NCI-H1092 treated with DMSO at 0.1 percent for 48 hours (cell line): ENCODE results near the gene SPINDOC.
"Not testable (repeated sequence)": the region's sequence is repeated elsewhere in the genome, so short reads cannot be mapped to it uniquely, and the experiment has no call there.

Experiments used
- DNase-seq: peaks from one replicate; lab custom pipeline; 2025; lab: John Stamatoyannopoulos, UW

Gene SPINDOC

GRCh38 chr11:63855975-63856374 lies 42.7 kb downstream of the SPINDOC start:
- DNase-seq: no peak

- DNase-seq: no peak
These were observed 45.6 kb downstream of the SPINDOC start for GRCh38 chr11:63858628-63859550.

GRCh38 chr11:63862923-63863322 lies 49.7 kb downstream of the SPINDOC start:
- DNase-seq: peak; percentile 40

GRCh38 chr11:63863620-63864019 lies 50.4 kb downstream of the SPINDOC start:
- DNase-seq: not testable (repeated sequence)

GRCh38 chr11:63866211-63866610 lies 53.0 kb downstream of the SPINDOC start:
- no peak for DNase-seq

GRCh38 chr11:63867511-63867910 lies 54.3 kb downstream of the SPINDOC start:
- DNase-seq: no peak

- no peak for DNase-seq
These were observed 55.3 kb downstream of the SPINDOC start for GRCh38 chr11:63868399-63869064.

- no peak for DNase-seq
These were observed 55.9 kb downstream of the SPINDOC start for GRCh38 chr11:63869171-63869591.

GRCh38 chr11:63869683-63870082 lies 56.4 kb downstream of the SPINDOC start:
- DNase-seq: no peak

- no peak for DNase-seq
These were observed 57.3 kb downstream of the SPINDOC start for GRCh38 chr11:63870351-63871140.

GRCh38 chr11:63871962-63872799 lies 58.9 kb downstream of the SPINDOC start:
- DNase-seq: peak; percentile 49

- DNase-seq: no peak
These were observed 59.5 kb downstream of the SPINDOC start for GRCh38 chr11:63872800-63873197.

- DNase-seq: no peak
These were observed 60.1 kb downstream of the SPINDOC start for GRCh38 chr11:63873311-63873710.

- DNase-seq: no peak
These were observed 61.3 kb downstream of the SPINDOC start for GRCh38 chr11:63874511-63874910.

GRCh38 chr11:63875506-63876065 lies 62.3 kb downstream of the SPINDOC start:
- no peak for DNase-seq

GRCh38 chr11:63876616-63877015 lies 63.4 kb downstream of the SPINDOC start:
- no peak for DNase-seq
